ENCODE data around the gene SLC25A39. TPM values are rescaled to one million over a fixed set of nuclear protein-coding genes. Genes with fewer than 3 reads are reported as not detected.
A peak's percentile ranks its signal among the peaks of the same experiment; 100 is the strongest.

SLC25A39 gene
- total RNA-seq, 1 donor from 2014 or later: 104 TPM

DNA sequence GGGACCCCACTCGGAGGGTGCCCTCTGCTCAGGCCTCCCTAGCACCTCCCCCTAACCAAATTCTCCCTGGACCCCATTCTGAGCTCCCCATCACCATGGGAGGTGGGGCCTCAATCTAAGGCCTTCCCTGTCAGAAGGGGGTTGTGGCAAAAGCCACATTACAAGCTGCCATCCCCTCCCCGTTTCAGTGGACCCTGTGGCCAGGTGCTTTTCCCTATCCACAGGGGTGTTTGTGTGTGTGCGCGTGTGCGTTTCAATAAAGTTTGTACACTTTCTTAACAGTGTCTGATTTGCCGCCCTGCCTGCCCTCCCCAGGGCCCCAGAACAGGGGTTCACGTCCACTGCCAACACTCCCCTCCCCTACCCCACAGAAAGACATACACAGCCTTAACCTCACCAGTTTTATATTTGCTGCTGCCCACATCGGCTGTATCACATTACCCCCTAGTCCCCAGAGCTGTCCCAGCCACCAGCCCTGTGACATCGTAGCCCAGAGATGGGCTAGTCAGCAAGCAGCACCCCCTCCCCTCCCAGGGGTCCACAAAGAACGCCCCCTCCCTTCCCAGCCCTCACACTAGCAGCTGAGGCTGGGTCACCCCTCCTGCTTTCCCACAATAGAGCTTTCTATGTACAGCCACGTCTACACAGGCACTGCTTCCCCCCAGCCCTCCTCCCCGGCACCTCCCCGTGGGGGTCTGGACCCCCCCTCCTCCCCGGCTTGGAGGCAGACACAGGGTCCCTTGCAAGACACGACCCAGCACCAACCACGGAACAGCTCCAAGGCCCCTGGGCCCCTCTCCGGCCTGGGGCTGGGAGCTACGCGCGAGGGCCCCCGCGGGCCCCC, 28.4 kb upstream of the SLC25A39 start:
- H3K4me3 Mint-ChIP-seq (ENCODE audit: unreplicated experiment): peak overlapping the region; percentile 85

DNA sequence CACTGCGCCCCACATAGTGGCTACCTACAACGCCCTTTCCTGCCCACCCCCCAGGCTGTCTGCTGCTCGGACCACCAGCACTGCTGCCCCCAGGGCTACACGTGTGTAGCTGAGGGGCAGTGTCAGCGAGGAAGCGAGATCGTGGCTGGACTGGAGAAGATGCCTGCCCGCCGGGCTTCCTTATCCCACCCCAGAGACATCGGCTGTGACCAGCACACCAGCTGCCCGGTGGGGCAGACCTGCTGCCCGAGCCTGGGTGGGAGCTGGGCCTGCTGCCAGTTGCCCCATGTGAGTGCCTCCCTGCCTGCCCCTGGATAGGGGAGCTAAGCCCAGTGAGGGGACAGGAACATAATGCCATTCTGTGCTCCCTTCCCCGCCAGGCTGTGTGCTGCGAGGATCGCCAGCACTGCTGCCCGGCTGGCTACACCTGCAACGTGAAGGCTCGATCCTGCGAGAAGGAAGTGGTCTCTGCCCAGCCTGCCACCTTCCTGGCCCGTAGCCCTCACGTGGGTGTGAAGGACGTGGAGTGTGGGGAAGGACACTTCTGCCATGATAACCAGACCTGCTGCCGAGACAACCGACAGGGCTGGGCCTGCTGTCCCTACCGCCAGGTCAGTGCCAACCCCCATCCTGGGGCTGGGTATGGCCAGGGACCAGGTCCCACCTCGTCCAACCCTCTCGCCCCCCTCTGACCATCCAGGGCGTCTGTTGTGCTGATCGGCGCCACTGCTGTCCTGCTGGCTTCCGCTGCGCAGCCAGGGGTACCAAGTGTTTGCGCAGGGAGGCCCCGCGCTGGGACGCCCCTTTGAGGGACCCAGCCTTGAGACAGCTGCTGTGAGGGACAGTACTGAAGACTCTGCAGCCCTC, 27.6 kb upstream of the SLC25A39 start:
- Mint-ChIP-seq H3K27me3 (ENCODE audit: unreplicated experiment) (peaks cover 12% of the 10 kb centered on the region), H3K9me3 (ENCODE audit: unreplicated experiment) (peaks cover 7% of the 10 kb centered on the region), H3K4me3 (ENCODE audit: unreplicated experiment) (no peak overlapping the region), H3K27ac (ENCODE audit: unreplicated experiment) (no peak overlapping the region), H3K36me3 (ENCODE audit: unreplicated experiment) (no peaks in the 10 kb centered on the region), H3K4me1 (ENCODE audit: low read depth, unreplicated experiment) (peaks cover 14% of the 10 kb centered on the region)
- DNase-seq: no peak
- TF ChIP-seq, protein P1, sequence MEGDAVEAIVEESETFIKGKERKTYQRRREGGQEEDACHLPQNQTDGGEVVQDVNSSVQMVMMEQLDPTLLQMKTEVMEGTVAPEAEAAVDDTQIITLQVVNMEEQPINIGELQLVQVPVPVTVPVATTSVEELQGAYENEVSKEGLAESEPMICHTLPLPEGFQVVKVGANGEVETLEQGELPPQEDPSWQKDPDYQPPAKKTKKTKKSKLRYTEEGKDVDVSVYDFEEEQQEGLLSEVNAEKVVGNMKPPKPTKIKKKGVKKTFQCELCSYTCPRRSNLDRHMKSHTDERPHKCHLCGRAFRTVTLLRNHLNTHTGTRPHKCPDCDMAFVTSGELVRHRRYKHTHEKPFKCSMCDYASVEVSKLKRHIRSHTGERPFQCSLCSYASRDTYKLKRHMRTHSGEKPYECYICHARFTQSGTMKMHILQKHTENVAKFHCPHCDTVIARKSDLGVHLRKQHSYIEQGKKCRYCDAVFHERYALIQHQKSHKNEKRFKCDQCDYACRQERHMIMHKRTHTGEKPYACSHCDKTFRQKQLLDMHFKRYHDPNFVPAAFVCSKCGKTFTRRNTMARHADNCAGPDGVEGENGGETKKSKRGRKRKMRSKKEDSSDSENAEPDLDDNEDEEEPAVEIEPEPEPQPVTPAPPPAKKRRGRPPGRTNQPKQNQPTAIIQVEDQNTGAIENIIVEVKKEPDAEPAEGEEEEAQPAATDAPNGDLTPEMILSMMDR (IDR thresholded peaks at IDR 0.05; ENCODE audit: partially characterized antibody, unreplicated experiment): no peak

More for the DNA sequence above, 28.4 kb upstream of the SLC25A39 start:
- peaks cover 14% of the 10 kb centered on the region for H3K4me1 Mint-ChIP-seq (ENCODE audit: low read depth, unreplicated experiment)
- no peak for DNase-seq
- H3K27me3 Mint-ChIP-seq (ENCODE audit: unreplicated experiment): peaks cover 12% of the 10 kb centered on the region
- peaks cover 7% of the 10 kb centered on the region for H3K9me3 Mint-ChIP-seq (ENCODE audit: unreplicated experiment)
- TF ChIP-seq, protein P1 (IDR thresholded peaks at IDR 0.05; ENCODE audit: partially characterized antibody, unreplicated experiment): no peak
- no peaks in the 10 kb centered on the region for H3K36me3 Mint-ChIP-seq (ENCODE audit: unreplicated experiment)
- H3K27ac Mint-ChIP-seq (ENCODE audit: unreplicated experiment): peak overlapping the region; percentile 76

DNA sequence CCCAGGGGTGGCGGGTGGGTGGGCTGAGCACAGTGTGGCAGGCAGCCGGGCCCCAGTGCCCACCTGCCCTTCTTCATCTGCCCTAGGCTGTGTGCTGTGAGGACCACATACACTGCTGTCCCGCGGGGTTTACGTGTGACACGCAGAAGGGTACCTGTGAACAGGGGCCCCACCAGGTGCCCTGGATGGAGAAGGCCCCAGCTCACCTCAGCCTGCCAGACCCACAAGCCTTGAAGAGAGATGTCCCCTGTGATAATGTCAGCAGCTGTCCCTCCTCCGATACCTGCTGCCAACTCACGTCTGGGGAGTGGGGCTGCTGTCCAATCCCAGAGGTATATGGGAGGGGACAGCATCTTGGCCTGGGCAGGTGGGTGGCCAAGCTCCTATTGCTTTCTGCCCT, 26.8 kb upstream of the SLC25A39 start:
- no peak for DNase-seq
- peaks cover 8% of the 10 kb centered on the region for H3K27me3 Mint-ChIP-seq (ENCODE audit: unreplicated experiment)
- H3K4me1 Mint-ChIP-seq (ENCODE audit: low read depth, unreplicated experiment): peaks cover 14% of the 10 kb centered on the region
- peaks cover 7% of the 10 kb centered on the region for H3K9me3 Mint-ChIP-seq (ENCODE audit: unreplicated experiment)
- no peaks in the 10 kb centered on the region for H3K36me3 Mint-ChIP-seq (ENCODE audit: unreplicated experiment)
- H3K4me3 Mint-ChIP-seq (ENCODE audit: unreplicated experiment): no peak overlapping the region
- TF ChIP-seq, protein P1 (IDR thresholded peaks at IDR 0.05; ENCODE audit: partially characterized antibody, unreplicated experiment): no peak
- no peak overlapping the region for H3K27ac Mint-ChIP-seq (ENCODE audit: unreplicated experiment)

DNA sequence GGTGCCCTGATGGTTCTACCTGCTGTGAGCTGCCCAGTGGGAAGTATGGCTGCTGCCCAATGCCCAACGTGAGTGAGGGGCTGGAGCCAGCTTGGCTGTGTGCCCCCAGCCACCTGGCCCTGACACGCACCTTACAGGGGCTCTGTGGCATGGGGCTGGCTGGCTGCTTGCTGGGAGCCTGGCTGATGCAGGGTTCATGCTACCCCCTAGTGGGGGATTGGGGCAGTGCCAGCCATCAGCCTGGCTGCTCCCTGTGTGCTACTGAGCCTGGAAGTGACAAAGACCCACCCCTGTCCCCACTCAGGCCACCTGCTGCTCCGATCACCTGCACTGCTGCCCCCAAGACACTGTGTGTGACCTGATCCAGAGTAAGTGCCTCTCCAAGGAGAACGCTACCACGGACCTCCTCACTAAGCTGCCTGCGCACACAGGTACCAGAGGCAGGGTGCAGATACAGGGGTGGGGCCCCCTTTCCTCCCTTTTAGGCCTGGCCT, 26.2 kb upstream of the SLC25A39 start:
- DNase-seq: peak; percentile 90
- TF ChIP-seq, protein P1 (IDR thresholded peaks at IDR 0.05; ENCODE audit: partially characterized antibody, unreplicated experiment): peak; percentile 89
- H3K4me1 Mint-ChIP-seq (ENCODE audit: low read depth, unreplicated experiment): peaks cover 14% of the 10 kb centered on the region
- peaks cover 11% of the 10 kb centered on the region for H3K27me3 Mint-ChIP-seq (ENCODE audit: unreplicated experiment)
- H3K4me3 Mint-ChIP-seq (ENCODE audit: unreplicated experiment): no peak overlapping the region
- H3K36me3 Mint-ChIP-seq (ENCODE audit: unreplicated experiment): no peaks in the 10 kb centered on the region
- no peak overlapping the region for H3K27ac Mint-ChIP-seq (ENCODE audit: unreplicated experiment)
- H3K9me3 Mint-ChIP-seq (ENCODE audit: unreplicated experiment): peaks cover 7% of the 10 kb centered on the region

Data from glutamatergic neuron (in vitro differentiated cells).